H7 (cell line): ENCODE measurements around the gene CDH23. TPM values are rescaled to one million over a fixed set of nuclear protein-coding genes. Genes with fewer than 3 reads are reported as not detected.

Experiments used
- DNase-seq: peaks from one replicate; pipeline ENCODE4 v3.0.0; 2012
- H3K27me3 ChIP-seq: 2 replicates; pipeline ENCODE4 v1.6.0; 2011; ENCODE audit warnings: mild to moderate bottlenecking, low read length; ENCODE audit not compliant: control insufficient read depth, insufficient read depth
- H3K36me3 ChIP-seq: replicated peaks from 2 replicates; pipeline ENCODE4 v1.5.1; 2011; ENCODE audit warnings: low read length; ENCODE audit not compliant: control insufficient read depth, insufficient read depth
- H3K4me3 ChIP-seq: 2 replicates; pipeline ENCODE4 v1.5.1; 2011; ENCODE audit warnings: low read depth, mild to moderate bottlenecking, control low read depth, low read length, moderate library complexity; ENCODE audit not compliant: insufficient read depth
- total RNA-seq: library from RNA; depleted of rRNA; stranded (reverse); fragments of >200 nt; shearing (Covaris generic); gene quantifications from 2 replicates; pipeline ENCODE4 v1.2.3, GENCODE V29; 2014

Gene CDH23
- total RNA-seq, 1 experiment from 2014 or later, result 4.5 TPM

GRCh38 chr10:71584902-71585563, 188.3 kb downstream of the CDH23 start:
- no peak overlapping the region for H3K4me3 ChIP-seq
- no peaks in the 10 kb centered on the region for H3K27me3 ChIP-seq
- DNase-seq, result no peak
- no peaks in the 10 kb centered on the region for H3K36me3 ChIP-seq

DNA sequence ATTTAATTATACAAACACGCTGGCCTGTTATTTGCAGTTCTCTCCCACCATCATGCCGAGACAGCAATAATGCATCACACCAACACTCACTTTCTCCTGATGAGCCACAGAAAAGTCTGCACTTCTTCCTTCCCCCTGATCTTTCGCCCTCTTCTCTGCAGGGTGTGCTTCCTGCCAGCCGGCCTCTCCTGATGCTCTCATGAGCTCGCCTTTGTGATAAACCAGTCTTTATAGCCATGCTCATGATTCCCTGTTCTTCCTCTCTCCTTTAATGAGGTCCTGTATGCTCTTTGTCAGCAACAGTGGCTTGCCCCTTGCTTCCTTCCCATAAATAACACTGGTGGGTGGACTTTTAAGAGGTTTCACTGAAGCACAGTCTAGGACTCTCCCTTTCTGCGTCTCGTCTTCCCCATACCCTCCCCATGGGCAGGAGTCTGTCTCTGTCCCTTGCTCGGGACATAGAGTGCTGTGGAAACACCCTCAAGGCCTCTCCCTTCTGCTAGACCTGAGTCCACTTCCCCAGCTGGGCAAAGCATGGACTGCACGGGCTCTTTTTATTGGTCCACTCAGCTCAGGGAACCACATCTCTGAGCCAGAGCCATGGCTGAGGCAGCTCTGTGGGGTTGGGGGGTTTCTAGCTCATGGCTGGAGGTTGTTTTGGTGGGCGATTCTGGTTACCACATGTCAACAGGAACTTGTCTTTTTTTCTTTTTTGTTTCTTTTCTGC, 189.0 kb downstream of the CDH23 start:
- no peak for DNase-seq
- Histone ChIP-seq H3K27me3 (no peaks in the 10 kb centered on the region), H3K4me3 (no peak overlapping the region), H3K36me3 (no peaks in the 10 kb centered on the region)

GRCh38 chr10:71587941-71588573, 191.3 kb downstream of the CDH23 start:
- Histone ChIP-seq H3K36me3 (no peaks in the 10 kb centered on the region), H3K4me3 (no peak overlapping the region), H3K27me3 (no peaks in the 10 kb centered on the region)
- no peak for DNase-seq

DNA sequence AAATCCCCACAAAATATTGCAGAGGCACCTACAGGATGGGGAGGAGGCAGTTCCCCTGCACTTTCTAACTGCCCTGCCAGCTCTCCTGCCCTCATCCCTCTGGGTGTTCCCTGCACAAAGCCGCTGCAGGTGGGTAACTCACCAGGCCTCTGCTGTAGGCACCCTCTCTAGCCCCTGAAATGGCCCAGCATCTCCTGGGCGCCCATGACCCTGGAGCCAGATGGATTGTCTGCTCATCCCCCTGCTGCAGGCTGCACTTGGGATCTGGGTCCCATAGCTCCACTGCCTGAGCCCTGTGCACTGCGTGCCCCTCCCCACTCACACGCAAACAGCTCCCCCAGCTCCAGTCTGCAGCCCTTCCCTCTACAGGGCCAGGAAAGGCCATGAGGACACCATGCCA, 192.0 kb downstream of the CDH23 start:
- H3K4me3 ChIP-seq, result no peak overlapping the region
- no peaks in the 10 kb centered on the region for H3K27me3 ChIP-seq
- no peak for DNase-seq
- H3K36me3 ChIP-seq, result no peaks in the 10 kb centered on the region

DNA sequence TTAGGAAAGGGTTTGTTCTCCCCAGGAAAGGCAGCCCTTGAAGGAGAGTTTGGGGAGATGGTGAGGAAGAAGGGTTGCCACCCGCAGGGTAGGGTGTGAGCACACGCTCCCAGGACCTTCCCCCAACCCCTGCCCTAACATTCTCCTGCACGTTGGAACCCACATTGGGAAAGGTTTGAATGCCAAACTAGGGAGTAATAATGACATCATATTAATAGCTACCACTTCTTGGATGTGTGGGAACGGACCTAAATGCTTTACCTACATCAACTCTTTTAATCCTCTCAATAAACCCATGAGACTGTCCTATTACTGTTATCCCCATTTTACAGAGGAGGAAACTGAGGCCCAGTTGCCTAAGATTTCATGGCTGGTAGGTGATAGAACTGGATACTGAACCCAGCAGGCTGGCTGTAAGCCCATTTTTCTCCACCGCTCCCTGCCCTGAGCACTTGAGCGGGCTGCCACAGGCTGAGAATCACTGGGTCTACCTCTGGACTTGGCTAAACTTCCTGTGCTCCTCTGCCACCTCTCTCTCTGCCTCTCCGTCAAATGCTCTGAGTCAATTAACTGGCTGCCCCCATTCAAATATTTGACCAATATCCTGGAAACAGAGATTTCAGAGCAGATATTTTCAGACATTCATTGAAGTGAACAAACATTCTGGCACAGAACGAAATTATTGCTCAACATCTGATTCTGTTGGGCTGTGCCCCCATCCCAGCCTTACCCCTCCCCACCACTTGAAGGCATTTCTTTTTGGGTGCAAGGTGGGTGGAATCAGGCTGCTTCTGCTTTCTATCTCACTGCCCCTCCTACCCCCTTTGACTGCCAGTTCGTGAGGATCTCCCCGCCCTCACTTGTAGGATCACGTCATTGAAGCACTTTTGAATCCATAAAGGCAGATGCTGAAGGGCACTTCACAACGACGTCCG, 193.2 kb downstream of the CDH23 start:
- H3K36me3 ChIP-seq, result no peaks in the 10 kb centered on the region
- no peak for DNase-seq
- no peak overlapping the region for H3K4me3 ChIP-seq
- no peaks in the 10 kb centered on the region for H3K27me3 ChIP-seq

- DNase-seq, result no peak
- no peaks in the 10 kb centered on the region for H3K36me3 ChIP-seq
- H3K27me3 ChIP-seq, result no peaks in the 10 kb centered on the region
- H3K4me3 ChIP-seq, result no peak overlapping the region
These were observed 194.1 kb downstream of the CDH23 start for GRCh38 chr10:71590781-71591350.

DNA sequence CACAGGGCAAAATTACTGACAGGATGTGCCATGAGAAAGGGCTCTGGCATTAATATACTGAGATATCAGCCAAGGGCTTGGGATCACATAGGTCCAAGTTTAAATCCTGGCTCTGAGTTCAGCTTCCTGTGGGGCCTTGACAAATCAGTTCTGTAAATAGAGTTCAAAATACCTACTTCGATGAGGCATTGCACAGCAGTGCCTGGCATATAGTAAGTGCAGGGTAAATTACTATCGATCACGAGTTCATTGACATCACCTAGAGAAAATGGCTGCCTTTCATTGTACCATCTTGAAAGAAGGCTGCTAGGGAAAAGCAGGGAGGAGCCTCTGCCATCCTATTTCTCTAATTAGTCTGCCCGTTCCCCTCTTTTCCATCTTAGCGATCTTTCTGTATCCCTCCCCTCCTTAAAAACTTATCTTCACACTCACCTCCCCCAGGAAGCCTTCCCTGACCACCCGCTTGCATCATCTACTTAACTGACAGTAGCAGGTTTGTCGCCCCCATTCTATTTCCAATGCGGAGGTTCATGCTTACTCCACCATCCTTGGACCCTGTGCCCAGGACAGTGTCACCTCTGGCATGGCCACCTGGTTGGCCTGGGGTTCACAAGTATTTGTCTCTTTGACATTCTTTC, 198.3 kb downstream of the CDH23 start:
- Histone ChIP-seq H3K36me3 (no peaks in the 10 kb centered on the region), H3K4me3 (no peak overlapping the region), H3K27me3 (no peaks in the 10 kb centered on the region)
- no peak for DNase-seq

GRCh38 chr10:71595649-71596048, 198.9 kb downstream of the CDH23 start:
- DNase-seq, result no peak
- Histone ChIP-seq H3K27me3 (no peaks in the 10 kb centered on the region), H3K36me3 (no peaks in the 10 kb centered on the region), H3K4me3 (no peak overlapping the region)

GRCh38 chr10:71596127-71596526, 199.4 kb downstream of the CDH23 start:
- no peaks in the 10 kb centered on the region for H3K36me3 ChIP-seq
- H3K27me3 ChIP-seq, result no peaks in the 10 kb centered on the region
- H3K4me3 ChIP-seq, result no peak overlapping the region
- no peak for DNase-seq

DNA sequence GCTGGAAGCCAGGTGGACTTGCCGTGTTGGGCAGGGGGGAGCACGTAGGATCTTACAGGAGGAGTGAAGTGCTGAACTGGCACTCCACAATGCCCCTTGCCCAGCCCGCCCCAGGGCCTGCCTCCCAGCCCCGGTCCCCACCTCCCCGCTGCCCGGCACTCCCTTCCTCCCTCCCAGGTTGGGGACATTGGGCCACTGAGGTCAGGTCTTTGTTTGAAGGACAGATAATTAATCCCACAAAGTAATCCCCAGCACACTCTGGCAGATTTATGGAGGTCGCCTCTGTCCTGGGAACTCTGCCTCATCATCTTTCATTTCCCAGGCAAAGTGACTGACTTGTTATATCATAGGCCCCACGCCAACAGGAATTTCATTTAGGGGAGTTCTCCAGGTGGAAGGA, 200.0 kb downstream of the CDH23 start:
- DNase-seq, result no peak
- no peak overlapping the region for H3K4me3 ChIP-seq
- H3K27me3 ChIP-seq, result no peaks in the 10 kb centered on the region
- H3K36me3 ChIP-seq, result no peaks in the 10 kb centered on the region

GRCh38 chr10:71597821-71598498, 201.2 kb downstream of the CDH23 start:
- peak; percentile 63 for DNase-seq
- Histone ChIP-seq H3K27me3 (no peaks in the 10 kb centered on the region), H3K36me3 (no peaks in the 10 kb centered on the region)

DNA sequence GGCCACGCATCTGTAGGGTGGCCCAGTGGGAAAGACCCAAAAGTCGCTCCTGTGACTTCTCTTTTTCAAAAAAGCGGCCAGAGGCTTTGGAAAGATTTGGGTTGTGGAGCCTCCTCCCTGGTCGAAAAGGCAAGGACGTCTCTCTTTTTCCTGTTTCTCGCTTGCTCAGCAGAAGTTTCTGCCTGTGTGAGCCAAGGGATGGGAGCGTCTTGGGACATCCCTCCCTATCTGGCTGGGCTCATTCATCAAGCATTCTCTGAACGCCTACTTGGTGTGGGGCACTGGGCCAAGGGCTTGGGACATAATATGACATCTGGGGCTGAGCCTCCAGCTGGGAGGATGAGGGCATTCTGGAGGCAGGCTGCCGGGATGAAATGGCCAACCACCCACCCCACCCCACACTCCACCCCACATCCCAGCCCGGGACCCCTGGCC, 201.9 kb downstream of the CDH23 start:
- no peak for DNase-seq
- Histone ChIP-seq H3K27me3 (no peaks in the 10 kb centered on the region), H3K4me3 (no peak overlapping the region), H3K36me3 (no peaks in the 10 kb centered on the region)

More at GRCh38 chr10:71597821-71598498, 201.2 kb downstream of the CDH23 start:
- no peak overlapping the region for H3K4me3 ChIP-seq

GRCh38 chr10:71599518-71599917, 202.8 kb downstream of the CDH23 start:
- no peak for DNase-seq
- H3K27me3 ChIP-seq, result no peaks in the 10 kb centered on the region
- H3K36me3 ChIP-seq, result no peaks in the 10 kb centered on the region
- no peak overlapping the region for H3K4me3 ChIP-seq
